ENCODE measurements around the gene PEA15.
A peak's percentile ranks its signal among the peaks of the same experiment; 100 is the strongest.

Gene PEA15

DNA sequence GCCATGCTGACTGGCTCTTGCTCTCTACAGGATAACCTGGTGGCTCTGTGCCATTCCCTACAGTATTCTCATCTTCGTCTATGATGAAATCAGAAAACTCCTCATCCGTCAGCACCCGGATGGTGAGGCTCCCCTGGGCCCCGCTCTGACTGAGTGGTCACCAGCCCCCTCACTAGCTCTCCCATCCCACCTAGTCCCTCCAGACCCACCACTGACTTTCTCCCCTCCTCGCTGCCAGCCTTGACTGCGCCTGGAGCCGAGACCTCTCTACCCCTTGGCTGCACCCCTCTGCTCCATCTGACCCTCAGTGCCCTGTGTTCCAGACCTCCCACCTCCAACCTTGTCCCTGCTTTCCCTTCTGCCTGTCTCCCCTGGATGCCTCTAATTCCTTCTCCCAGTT lies 18.9 kb upstream of the PEA15 start:
- DNase-seq: no peak

- no peak for DNase-seq
Observed at GRCh38 chr1:160186729-160187128, 18.5 kb upstream of the PEA15 start.

- DNase-seq: no peak
Observed at GRCh38 chr1:160187407-160187806, 17.8 kb upstream of the PEA15 start.

DNA sequence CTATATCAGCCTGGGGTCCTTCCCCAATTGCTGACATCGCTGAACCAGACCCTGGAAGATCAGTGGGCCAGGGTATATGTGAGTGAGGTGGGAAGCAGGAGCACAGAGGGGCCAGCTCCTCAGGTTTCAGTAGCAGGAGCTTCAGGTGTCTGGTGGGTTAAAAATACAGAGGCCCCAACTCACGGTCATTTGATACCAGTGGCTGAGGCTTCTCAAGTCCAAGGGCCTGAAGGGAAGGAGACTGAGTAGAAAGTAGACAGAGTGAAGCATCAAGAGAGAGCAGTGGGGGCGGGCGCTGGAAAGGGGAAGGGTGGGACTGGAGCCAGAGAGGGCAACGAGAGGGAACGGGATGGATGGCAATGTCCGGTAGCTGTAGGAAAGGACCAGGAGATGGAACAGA lies 16.8 kb upstream of the PEA15 start:
- DNase-seq: no peak

- DNase-seq: no peak
Observed at GRCh38 chr1:160189649-160190625, 15.2 kb upstream of the PEA15 start, which contains the start of gene CASQ1. Gene CASQ1, plus strand, starts transcription at chr1:160190575. Its CDS starts 177 bp downstream, at chr1:160190752.

DNA sequence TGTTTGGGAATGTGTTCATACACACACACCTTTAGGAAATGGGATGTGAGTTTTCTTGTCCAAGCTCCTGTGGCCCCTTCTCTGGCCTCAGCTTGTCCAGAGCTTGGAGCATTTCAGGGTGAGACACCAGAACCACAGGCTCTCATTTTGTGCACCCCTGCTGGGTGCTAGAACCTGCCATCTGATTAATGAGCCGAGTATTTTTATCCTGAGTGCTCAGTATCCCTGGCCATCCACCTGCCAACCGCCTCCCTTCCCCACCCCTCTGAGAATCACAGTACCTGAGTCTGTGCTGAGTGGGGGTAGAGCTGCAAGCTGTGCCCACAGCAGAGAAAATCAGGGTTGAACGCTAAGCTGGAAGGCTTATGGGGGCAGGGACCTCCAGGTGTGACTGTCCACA lies 13.4 kb upstream of the PEA15 start:
- DNase-seq: no peak

DNA sequence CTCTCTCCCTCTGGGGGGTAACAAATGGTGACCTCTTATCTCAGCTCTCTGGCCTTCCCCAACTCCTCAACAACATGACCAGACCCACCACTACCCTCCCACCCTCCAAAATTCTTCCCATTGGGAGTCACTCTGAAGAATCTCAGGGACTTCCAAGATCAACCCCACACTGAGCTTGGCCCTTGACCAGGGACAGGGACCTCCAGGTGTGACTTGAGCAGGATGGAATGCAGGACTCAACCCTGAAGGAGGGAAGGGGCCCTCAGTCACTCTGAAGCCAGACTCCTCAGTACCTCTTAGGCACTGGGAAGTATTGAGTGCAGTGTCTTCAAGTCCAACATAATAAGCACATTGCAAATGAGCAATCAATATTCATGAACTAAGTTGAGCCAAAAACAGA lies 12.9 kb upstream of the PEA15 start:
- DNase-seq: no peak

- peak; percentile 67 to 81 for DNase-seq
Observed at GRCh38 chr1:160193091-160193819, 11.9 kb upstream of the PEA15 start.

DNA sequence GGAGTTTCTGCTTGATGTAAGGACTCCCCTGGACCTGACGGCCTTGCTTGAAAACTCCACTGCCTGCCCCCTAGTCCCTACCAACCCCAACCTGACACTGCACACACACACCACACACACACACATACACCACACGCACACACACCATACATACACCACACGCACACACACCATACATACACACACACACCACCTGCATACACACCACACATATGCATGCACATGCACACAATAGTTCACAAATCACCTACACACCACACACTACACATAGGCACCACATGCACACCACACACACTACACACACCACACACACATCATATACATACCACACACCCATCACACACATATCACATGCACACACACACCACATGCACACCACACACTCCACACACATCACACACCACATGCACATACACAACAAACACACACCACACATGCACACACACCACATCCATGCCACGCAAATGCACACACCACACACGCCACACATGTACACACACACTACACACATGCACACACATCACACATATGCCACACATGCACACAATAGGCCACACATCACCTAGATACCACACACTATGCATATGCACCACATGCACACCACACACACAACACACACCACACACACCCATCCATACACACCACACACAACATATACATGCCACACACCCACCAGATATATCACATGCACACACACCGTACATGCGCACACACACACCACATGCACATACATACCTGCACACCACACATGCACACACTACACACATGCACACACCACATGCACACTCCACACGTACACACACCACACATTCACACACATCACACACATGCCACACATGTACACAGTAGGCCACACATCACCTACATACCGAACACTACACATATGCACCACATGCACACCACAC lies 11.1 kb upstream of the PEA15 start:
- no peak for DNase-seq

- no peak for DNase-seq
Observed at GRCh38 chr1:160194737-160195059, 10.5 kb upstream of the PEA15 start.

DNA sequence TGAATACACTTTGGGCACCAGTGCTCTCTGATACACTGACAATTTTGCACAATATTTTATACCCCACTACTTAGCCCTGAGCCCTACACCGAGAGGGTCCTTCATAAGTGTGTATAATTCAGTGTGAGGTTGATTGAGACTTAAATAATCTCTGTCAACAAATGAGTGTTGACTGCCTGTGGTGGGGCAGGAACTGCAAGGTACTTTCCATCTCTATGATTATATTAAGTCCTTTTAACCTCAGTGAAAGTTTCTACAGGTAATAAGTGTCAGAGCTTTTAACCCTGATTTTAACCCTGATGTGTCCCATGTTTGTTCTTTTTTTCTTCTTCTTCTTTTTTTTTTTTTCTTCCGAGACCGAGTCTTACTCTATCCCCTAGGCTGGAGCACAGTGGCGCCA lies 9.0 kb upstream of the PEA15 start:
- no peak for DNase-seq

GRCh38 chr1:160197231-160197630 lies 8.0 kb upstream of the PEA15 start:
- no peak for DNase-seq

GRCh38 chr1:160200786-160201185 lies 4.4 kb upstream of the PEA15 start:
- DNase-seq: no peak

DNA sequence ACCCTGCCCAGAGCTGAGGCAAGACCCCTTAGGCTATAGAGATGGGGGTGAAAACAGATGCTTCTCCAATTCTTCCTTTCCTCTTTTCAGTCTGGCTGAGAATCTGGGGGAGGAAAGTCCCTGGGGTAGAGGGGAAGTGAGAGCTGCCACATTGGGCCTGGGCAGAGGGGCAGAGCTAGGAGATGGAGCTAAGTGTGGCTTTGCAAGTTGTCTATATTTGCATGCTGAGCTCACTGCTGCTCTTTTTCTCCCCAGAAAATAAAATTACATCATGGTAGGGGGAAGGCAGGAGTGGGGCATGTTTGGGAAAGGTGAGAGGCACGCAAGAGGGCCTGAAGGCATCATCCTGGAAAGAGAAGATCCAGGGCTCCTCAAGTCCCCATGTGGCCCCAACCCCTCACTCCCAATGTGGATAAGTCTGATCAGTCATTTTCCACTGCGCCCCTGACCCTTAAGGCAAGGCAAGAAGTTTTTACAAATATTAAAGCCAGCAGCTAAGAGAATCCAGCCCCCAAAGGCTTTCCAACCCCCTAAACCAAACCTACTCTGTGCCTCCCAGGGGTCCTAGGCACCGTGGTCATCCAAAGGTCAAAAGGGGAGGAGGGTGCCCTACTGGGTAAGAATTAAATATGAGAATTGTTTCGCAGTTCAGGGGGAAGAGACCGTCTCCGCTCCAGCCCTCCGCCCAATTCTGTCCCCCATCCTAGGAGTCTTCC lies 500 bp upstream of the PEA15 start:
- DNase-seq: no peak

- peak; percentile 48 to 78 for DNase-seq
Observed at GRCh38 chr1:160206036-160206389, 829 bp downstream of the PEA15 start.

GRCh38 chr1:160206421-160207117 lies 1.4 kb downstream of the PEA15 start:
- DNase-seq: no peak

DNA sequence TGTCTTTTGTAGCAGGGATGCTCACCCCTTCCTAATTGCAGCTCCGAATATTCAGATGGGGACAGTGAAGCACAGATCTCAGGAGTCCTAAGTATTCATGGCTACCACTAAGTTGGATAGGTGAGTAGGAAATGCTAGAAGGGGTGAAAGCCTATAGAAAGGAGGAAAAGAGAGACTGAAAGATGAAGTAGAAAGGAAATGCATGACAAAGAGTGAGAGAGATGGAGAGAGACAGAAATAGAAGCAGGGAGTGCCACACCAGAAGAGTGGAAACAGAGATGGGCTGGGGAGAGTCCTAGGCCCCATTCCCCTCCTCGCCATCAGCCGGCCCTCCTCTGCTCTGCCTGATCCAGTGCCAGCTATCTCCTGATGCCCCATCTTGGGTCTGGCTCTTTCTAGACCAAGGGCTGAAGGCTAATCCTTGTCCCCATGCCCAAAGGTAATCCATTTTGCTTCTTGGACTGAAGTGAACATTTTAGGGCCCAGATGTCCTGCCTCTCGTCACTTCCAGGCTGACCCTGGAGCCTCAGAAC lies 2.0 kb downstream of the PEA15 start:
- DNase-seq: no peak

GRCh38 chr1:160207771-160208556 lies 2.8 kb downstream of the PEA15 start:
- no peak for DNase-seq

DNA sequence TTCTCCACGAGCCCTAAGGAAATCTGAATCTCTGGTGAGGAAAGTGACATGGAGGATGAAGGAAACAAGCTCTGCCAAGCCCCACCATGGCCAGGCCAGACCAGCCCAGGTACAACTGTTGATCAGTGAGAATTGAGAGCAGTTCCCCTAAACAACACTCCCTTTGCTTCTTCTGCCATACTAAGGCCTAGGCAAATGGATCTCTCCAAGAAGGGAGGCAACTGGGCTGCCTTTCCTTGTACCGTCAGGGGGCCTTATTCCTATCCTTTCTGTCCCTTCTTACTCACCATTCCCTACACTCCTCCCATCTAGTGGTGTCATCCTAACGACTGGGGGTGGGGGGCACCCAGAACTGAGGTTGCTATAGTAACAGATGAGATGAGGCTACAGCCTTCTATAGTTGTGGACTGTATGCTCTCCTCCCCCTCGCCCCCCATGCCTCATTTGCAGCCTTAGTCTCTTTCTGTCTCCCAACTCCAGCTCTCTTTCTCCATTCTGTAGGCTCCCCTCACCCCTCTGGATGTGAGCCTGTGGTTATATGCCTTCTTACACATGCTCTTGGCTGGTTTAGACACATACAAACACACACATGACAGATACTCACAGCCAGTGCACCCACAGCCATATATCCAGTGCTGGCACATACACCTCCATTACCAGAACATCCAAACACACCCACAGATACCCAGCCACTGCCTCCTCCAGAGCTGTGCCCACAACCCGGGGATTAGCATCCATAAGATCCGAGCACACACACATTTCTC lies 3.6 kb downstream of the PEA15 start:
- DNase-seq: no peak
